Panc1 (cell line): ENCODE data around the gene ARHGEF3.

ENCODE experiments used
- POLR2AphosphoS5 ChIP-seq: IDR thresholded peaks from 2 replicates; pipeline ENCODE4 v1.6.1; 2012; ENCODE audit warnings: mild to moderate bottlenecking, low read depth, low read length, moderate library complexity
- REST ChIP-seq, 2 experiments: IDR thresholded peaks; 2 replicates each; pipeline ENCODE4 v1.6.1; 2011 to 2012; ENCODE audit warnings: low read depth in 2 of 2, control low read depth in 1 of 2, low read length in 1 of 2, mild to moderate bottlenecking in 1 of 2, moderate library complexity in 1 of 2; ENCODE audit not compliant: insufficient read depth in 1 of 2
- SIN3A ChIP-seq: IDR thresholded peaks from 2 replicates; pipeline ENCODE4 v1.6.1; 2012; ENCODE audit warnings: low read depth, mild to moderate bottlenecking, low read length, moderate library complexity, borderline replicate concordance; ENCODE audit not compliant: insufficient read depth
- TF ChIP-seq, protein P1 (sequence below): fragments of 450-650 bp; IDR thresholded peaks from 2 replicates; pipeline ENCODE4 v1.5.1; 2017; ENCODE audit warnings: mild to moderate bottlenecking

GRCh38 chr3:56688191-56688590 lies 113.6 kb downstream of the ARHGEF3 start:
- TF ChIP-seq, protein P1, sequence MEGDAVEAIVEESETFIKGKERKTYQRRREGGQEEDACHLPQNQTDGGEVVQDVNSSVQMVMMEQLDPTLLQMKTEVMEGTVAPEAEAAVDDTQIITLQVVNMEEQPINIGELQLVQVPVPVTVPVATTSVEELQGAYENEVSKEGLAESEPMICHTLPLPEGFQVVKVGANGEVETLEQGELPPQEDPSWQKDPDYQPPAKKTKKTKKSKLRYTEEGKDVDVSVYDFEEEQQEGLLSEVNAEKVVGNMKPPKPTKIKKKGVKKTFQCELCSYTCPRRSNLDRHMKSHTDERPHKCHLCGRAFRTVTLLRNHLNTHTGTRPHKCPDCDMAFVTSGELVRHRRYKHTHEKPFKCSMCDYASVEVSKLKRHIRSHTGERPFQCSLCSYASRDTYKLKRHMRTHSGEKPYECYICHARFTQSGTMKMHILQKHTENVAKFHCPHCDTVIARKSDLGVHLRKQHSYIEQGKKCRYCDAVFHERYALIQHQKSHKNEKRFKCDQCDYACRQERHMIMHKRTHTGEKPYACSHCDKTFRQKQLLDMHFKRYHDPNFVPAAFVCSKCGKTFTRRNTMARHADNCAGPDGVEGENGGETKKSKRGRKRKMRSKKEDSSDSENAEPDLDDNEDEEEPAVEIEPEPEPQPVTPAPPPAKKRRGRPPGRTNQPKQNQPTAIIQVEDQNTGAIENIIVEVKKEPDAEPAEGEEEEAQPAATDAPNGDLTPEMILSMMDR = no peak
- TF ChIP-seq SIN3A = no peak
- no peak for TF ChIP-seq REST (IDR thresholded peaks at IDR 0.05; ENCODE audit: insufficient read depth in 1 of 2, low read depth in 2 of 2, low read length in 1 of 2)
- no peak for TF ChIP-seq POLR2AphosphoS5
